Measurements from ENCODE around the gene RAB34. TPM values are rescaled to one million over a fixed set of nuclear protein-coding genes. Genes with fewer than 3 reads are reported as not detected.

Gene RAB34
- total RNA-seq, 1 experiment from 2014 or later, result 189 TPM

DNA sequence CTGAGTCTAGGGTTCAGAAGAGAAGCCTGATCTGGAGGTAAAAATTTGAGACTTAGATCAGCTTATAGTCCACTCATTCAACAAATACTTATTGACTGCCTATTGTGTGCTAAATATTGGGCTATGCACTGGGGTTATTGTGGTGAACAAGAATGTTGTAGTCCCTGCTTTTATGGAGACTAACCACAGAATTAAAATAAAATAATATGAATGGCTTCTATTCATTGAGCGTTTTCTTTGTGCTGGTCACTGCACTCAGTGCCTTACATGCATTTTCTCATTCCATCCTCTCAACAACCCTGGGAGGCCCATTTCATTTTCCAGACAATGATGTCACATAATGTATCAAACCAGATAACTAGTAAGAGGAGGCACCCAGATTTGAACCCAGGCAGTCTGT lies 15.7 kb upstream of the RAB34 start:
- no peak overlapping the region for H3K4me2 ChIP-seq (ENCODE audit: insufficient read depth, insufficient read length, low read length)
- H3K27ac Mint-ChIP-seq, result no peak overlapping the region
- H3K9me3 Mint-ChIP-seq, result no peaks in the 10 kb centered on the region; a peak in 1 of 5 replicates
- H3K79me1 ChIP-seq (ENCODE audit: insufficient read depth, low read depth, low read length, poor library complexity, severe bottlenecking), result no peaks in the 10 kb centered on the region
- no peak overlapping the region for H2BK20ac ChIP-seq (ENCODE audit: low read depth, low read length, poor library complexity, severe bottlenecking)
- H3K56ac ChIP-seq (ENCODE audit: insufficient read length, low read depth, low read length), result no peak overlapping the region
- H3K14ac ChIP-seq (ENCODE audit: insufficient read depth, low read length), result no peak overlapping the region
- no peak overlapping the region for H3T11ph ChIP-seq (ENCODE audit: low read length)
- no peak overlapping the region for H2AK5ac ChIP-seq (ENCODE audit: insufficient read length, low read length)
- no peaks in the 10 kb centered on the region for H4K20me1 ChIP-seq (ENCODE audit: control insufficient read depth, insufficient read depth, insufficient read length)
- no peak overlapping the region for H3K4ac ChIP-seq (ENCODE audit: low read depth, low read length)
- H3K23me2 ChIP-seq (ENCODE audit: insufficient read length, low read depth, low read length, poor library complexity, severe bottlenecking), result peaks cover 2% of the 10 kb centered on the region
- H4K8ac ChIP-seq (replicated peaks; ENCODE audit: insufficient read length, low read depth, low read length), result no peak overlapping the region
- H2BK120ac ChIP-seq (ENCODE audit: low read depth, low read length, poor library complexity, severe bottlenecking), result no peak overlapping the region
- no peaks in the 10 kb centered on the region for H3K79me2 ChIP-seq (ENCODE audit: insufficient read depth, low read length)
- H3K27me3 ChIP-seq (ENCODE audit: insufficient read depth, low read length), result no peaks in the 10 kb centered on the region
- DNase-seq, result no peak
- TF ChIP-seq CTCF (conservative IDR thresholded peaks at IDR 0.05), result no peak
- no peak overlapping the region for H3K27ac ChIP-seq (ENCODE audit: insufficient read length, low read depth, low read length)
- H4K5ac ChIP-seq (ENCODE audit: insufficient read length, low read depth, low read length), result no peak overlapping the region
- no peak overlapping the region for H2BK15ac ChIP-seq (ENCODE audit: low read depth, low read length)
- H3K18ac ChIP-seq (ENCODE audit: insufficient read length, low read depth, low read length), result no peak overlapping the region
- no peak overlapping the region for H2BK5ac ChIP-seq (ENCODE audit: insufficient read length, low read length)
- no peak overlapping the region for H2BK12ac ChIP-seq (ENCODE audit: insufficient read length, low read depth, low read length)
- H3K4me3 Mint-ChIP-seq, result no peak overlapping the region
- WGBS (ENCODE audit: extremely low coverage, insufficient read length, low lambda C conversion rate), result no CpG with 5 or more reads among the region's 1 CpG
- H4K91ac ChIP-seq (ENCODE audit: insufficient read length, low read depth, low read length), result no peak overlapping the region
- no peaks in the 10 kb centered on the region for H3K4me1 ChIP-seq (ENCODE audit: insufficient read depth, low read length)
- H2AFZ ChIP-seq (ENCODE audit: low read length), result no peak overlapping the region
- H3K9me3 ChIP-seq (ENCODE audit: control insufficient read depth, low read depth, low read length), result no peaks in the 10 kb centered on the region
- peaks cover 9 to 24% (median 20%) of the 10 kb centered on the region in 3 experiments; a peak in 5 of 7 replicates for H3K36me3 Mint-ChIP-seq (ENCODE audit: insufficient read depth in 1 of 3, low read depth in 3 of 3)
- H3K27me3 Mint-ChIP-seq (ENCODE audit: low read depth), result no peaks in the 10 kb centered on the region
- no peak overlapping the region for H3K9ac ChIP-seq (ENCODE audit: extremely low read depth, insufficient read length, low read length)
- no peak overlapping the region for H3K23ac ChIP-seq (ENCODE audit: insufficient read length, low read depth, low read length)
- peaks cover 3 to 4% of the 10 kb centered on the region in 2 experiments for H3K4me1 Mint-ChIP-seq

Data from H9 (cell line).